Right cardiac atrium (tissue), 5 donors: Measurements from ENCODE around the gene SMIM38. TPM values are rescaled to one million over a fixed set of nuclear protein-coding genes. Genes with fewer than 3 reads are reported as not detected.
"Not testable (repeated sequence)": the region's sequence is repeated elsewhere in the genome, so short reads cannot be mapped to it uniquely, and the experiment has no call there.

ENCODE experiments used
- ATAC-seq, 2 donors: fragments of 200-7000 bp; cut with Tn5 transposase; one replicate each; pipeline versions ENCODE4 v1.8.0 to v1.9.1; 2020; ENCODE audit warnings: moderate library complexity in 2 of 2, mild to moderate bottlenecking in 1 of 2
- DNase-seq, 3 donors: peaks; one replicate each; pipeline ENCODE4 v3.0.0-alpha.2; 2020
- H3K27ac ChIP-seq: one replicate; pipeline ENCODE4 v1.5.1; 2013; ENCODE audit warnings: mild to moderate bottlenecking, low read length, control low read depth, moderate library complexity
- H3K27me3 ChIP-seq: one replicate; pipeline ENCODE4 v1.6.1; 2013; ENCODE audit not compliant: control insufficient read depth, insufficient read depth
- H3K4me1 ChIP-seq: one replicate; pipeline ENCODE4 v1.6.1; 2013; ENCODE audit warnings: low read length; ENCODE audit not compliant: control insufficient read depth, insufficient read depth
- H3K4me3 ChIP-seq: one replicate; pipeline ENCODE4 v1.5.1; 2013; ENCODE audit warnings: low read length, control low read depth
- H3K9me3 ChIP-seq: one replicate; pipeline ENCODE4 v1.6.1; 2013; ENCODE audit warnings: low read length; ENCODE audit not compliant: control insufficient read depth
- WGBS: extraction: QIAGEN DNeasy Blood & Tissue Kit; methylation state at CpG from one replicate; pipeline ENCODE4 v1.1.7; 2013; 5-methylcytosine and 5-hydroxymethylcytosine counted together
- intact Hi-C, 4 donors: fragments of 100-400 bp; cut with DNase I; formaldehyde crosslinking; loops; one replicate each; pipeline versions ENCODE4 v1.11.0 to v1.14.0; 2022 to 2023
- polyA plus RNA-seq: library from polyadenylated mRNA; stranded (reverse); fragments of 200-250 nt; gene quantifications from one replicate; pipeline ENCODE4 v1.2.3, GENCODE V29; 2013
- total RNA-seq, 4 donors: library from RNA; stranded (reverse); fragmentation: NEBNext Ultra II Directional; extraction: Animal tissue kit (Norgen Biotek cat#: 25700); gene quantifications; one replicate each; pipeline ENCODE4 v1.2.1, GENCODE V29; 2021
- donor health status: healthy with polysubstance abuse.
- donor health status: DM: no; HTN: yes; CAD: no.
- donor health status: DM: no; HTN: no; CAD: no.
- donor health status: DM: no; HTN: yes; CAD: no; lungs with severe emphysema.
- donor health status: DM: yes; HTN: yes; CAD: no.

Gene SMIM38
- total and polyA plus RNA-seq, 5 donors, result 0.07 to 0.56 (median 0.21) TPM; not detected in 1

DNA sequence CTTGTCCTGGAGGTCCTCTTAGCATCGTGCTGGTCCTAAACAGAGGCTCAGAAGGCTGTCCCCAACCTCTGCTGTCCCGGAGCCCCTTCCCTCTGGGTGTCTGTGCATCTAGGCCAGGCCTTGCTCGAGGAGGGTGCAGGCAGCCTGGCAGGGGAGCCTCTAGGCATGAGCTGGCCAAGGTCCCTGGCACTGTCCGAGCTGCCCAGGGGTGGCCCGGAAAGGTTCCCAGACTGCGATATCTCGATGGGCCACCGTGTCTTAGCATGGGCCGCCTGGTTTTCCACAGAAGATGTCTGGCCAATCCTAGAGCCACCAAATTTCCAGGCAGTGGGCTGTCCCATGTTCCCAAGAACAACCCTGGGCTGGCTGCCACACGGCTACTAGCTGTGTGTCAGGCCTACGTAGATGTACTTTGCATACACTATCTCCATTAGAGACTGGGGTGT lies 24.6 kb upstream of the SMIM38 start:
- Histone ChIP-seq H3K27ac (no peak overlapping the region), H3K27me3 (no peaks in the 10 kb centered on the region), H3K4me1 (peaks cover 3% of the 10 kb centered on the region), H3K4me3 (no peak overlapping the region), H3K9me3 (no peaks in the 10 kb centered on the region)
- intact Hi-C loops, result loop anchor here in 2 of 4 donors (5.0 to 10.0 kb wide), 2 partner anchors 154 to 511 kb away; partner anchors contain the start of gene CCND1 (in 1 of the 2)
- WGBS, result 64% methylated on average over 11 of the region's 11 CpGs
- ATAC-seq, result peak; percentile 81 to 86
- peak; percentile 76 to 92 (median 84) for DNase-seq

GRCh38 chr11:69131644-69132300 lies 24.0 kb upstream of the SMIM38 start:
- ATAC-seq (peak; percentile 73 to 82), DNase-seq (peak; percentile 68 to 86 (median 78))
- intact Hi-C loops, result loop anchor here in 2 of 4 donors (5.0 to 10.0 kb wide), 2 partner anchors 153 to 511 kb away; partner anchors contain the start of gene CCND1 (in 1 of the 2)
- H3K4me3 ChIP-seq, result no peak overlapping the region
- WGBS, result 55% methylated on average over 15 of the region's 15 CpGs
- H3K9me3 ChIP-seq, result no peaks in the 10 kb centered on the region
- H3K4me1 ChIP-seq, result peaks cover under 1% of the 10 kb centered on the region
- no peaks in the 10 kb centered on the region for H3K27me3 ChIP-seq
- no peak overlapping the region for H3K27ac ChIP-seq

DNA sequence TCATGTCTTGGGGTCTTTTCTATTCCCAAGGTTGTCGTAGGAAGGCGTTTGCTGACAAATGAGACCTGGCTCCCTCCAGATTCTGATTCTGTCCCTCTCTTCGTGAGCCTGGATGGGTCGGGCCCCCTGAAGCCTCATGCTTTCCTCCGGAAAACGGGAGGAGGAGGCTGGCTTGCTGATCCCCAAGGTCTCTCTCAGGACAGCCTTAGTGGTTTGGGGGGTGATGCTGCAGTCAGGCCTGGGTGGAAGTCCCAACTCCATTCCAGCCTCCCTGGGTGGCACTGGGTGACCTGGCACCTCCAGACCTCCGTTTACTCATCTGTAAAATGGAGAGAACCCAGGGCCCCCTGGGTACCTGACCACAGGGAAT lies 23.4 kb upstream of the SMIM38 start:
- Histone ChIP-seq H3K4me1 (no peaks in the 10 kb centered on the region), H3K9me3 (no peaks in the 10 kb centered on the region), H3K4me3 (no peak overlapping the region), H3K27ac (no peak overlapping the region), H3K27me3 (no peaks in the 10 kb centered on the region)
- 87% methylated on average over 7 of the region's 7 CpGs for WGBS
- DNase-seq (peak in 1 of 3 donors; percentile 3), ATAC-seq (no peak)
- intact Hi-C loops, result loop anchor here in 2 of 4 donors (5.0 to 10.0 kb wide), 2 partner anchors 153 to 510 kb away; partner anchors contain the start of gene CCND1 (in 1 of the 2)

- ATAC-seq (no peak), DNase-seq (no peak)
- H3K4me1 ChIP-seq, result no peaks in the 10 kb centered on the region
- no peak overlapping the region for H3K4me3 ChIP-seq
- no peaks in the 10 kb centered on the region for H3K27me3 ChIP-seq
- no peaks in the 10 kb centered on the region for H3K9me3 ChIP-seq
- intact Hi-C loops, result loop anchor here in 2 of 4 donors (5.0 to 10.0 kb wide), 2 partner anchors 152 to 509 kb away; partner anchors contain the start of gene CCND1 (in 1 of the 2)
- H3K27ac ChIP-seq, result no peak overlapping the region
- 98% methylated on average over 4 of the region's 4 CpGs for WGBS
These were observed 22.5 kb upstream of the SMIM38 start for GRCh38 chr11:69133251-69133650.

- H3K4me3 ChIP-seq, H3K4me1 ChIP-seq, DNase-seq, ATAC-seq, H3K27me3 ChIP-seq, H3K27ac ChIP-seq, H3K9me3 ChIP-seq: not testable (repeated sequence)
- intact Hi-C loops, result loop anchor here in 2 of 4 donors (5.0 to 10.0 kb wide), 2 partner anchors 151 to 508 kb away; partner anchors contain the start of gene CCND1 (in 1 of the 2)
- 96% methylated on average over 2 of the region's 2 CpGs for WGBS
These were observed 21.6 kb upstream of the SMIM38 start for GRCh38 chr11:69134182-69134581.

DNA sequence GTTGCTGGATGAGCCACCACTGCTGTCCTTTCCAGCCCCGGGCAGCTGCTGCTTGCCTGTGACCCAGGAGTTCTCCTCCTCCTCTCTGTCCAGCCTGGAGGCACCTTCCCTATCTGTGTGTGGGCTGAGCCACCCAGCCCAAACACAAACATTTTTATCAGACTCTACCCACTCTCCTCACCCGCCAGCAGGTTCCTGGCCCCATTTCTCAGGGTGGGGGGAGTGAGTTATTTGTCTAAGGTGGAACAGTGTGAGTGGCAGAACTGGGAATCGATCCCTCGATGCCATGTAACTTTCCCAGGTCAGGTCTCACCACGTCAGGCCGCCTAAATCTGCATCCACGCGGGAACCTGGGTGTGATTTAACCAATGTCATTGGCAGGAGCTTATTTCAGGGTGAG lies 20.8 kb upstream of the SMIM38 start:
- Histone ChIP-seq H3K27me3 (no peaks in the 10 kb centered on the region), H3K4me1 (no peaks in the 10 kb centered on the region), H3K4me3 (no peak overlapping the region), H3K9me3 (no peaks in the 10 kb centered on the region), H3K27ac (no peak overlapping the region)
- no peak for DNase-seq
- no peak for ATAC-seq
- intact Hi-C loops, result loop anchor here in 2 of 4 donors (5.0 to 10.0 kb wide), 2 partner anchors 150 to 507 kb away; partner anchors contain the start of gene CCND1 (in 1 of the 2)
- 91% methylated on average over 8 of the region's 8 CpGs for WGBS

- Histone ChIP-seq H3K27me3 (no peaks in the 10 kb centered on the region), H3K9me3 (no peaks in the 10 kb centered on the region), H3K27ac (no peak overlapping the region), H3K4me3 (no peak overlapping the region), H3K4me1 (no peaks in the 10 kb centered on the region)
- DNase-seq (no peak), ATAC-seq (no peak)
- WGBS, result 88% methylated on average over 14 of the region's 14 CpGs
- intact Hi-C loops, result loop anchor here in 1 of 4 donors (10.0 kb wide), 1 partner anchor 149 kb away; no protein-coding TSS in a partner anchor
These were observed 20.0 kb upstream of the SMIM38 start for GRCh38 chr11:69135420-69136363.

GRCh38 chr11:69136471-69136870 lies 19.3 kb upstream of the SMIM38 start:
- H3K4me3 ChIP-seq, result no peak overlapping the region
- no peak overlapping the region for H3K27ac ChIP-seq
- H3K27me3 ChIP-seq, result no peaks in the 10 kb centered on the region
- no peaks in the 10 kb centered on the region for H3K9me3 ChIP-seq
- 96% methylated on average over 9 of the region's 9 CpGs for WGBS
- H3K4me1 ChIP-seq, result no peaks in the 10 kb centered on the region
- intact Hi-C loops, result loop anchor here in 1 of 4 donors (10.0 kb wide), 1 partner anchor 148 kb away; no protein-coding TSS in a partner anchor
- ATAC-seq, result no peak
- DNase-seq, result peak in 1 of 3 donors; percentile 6

DNA sequence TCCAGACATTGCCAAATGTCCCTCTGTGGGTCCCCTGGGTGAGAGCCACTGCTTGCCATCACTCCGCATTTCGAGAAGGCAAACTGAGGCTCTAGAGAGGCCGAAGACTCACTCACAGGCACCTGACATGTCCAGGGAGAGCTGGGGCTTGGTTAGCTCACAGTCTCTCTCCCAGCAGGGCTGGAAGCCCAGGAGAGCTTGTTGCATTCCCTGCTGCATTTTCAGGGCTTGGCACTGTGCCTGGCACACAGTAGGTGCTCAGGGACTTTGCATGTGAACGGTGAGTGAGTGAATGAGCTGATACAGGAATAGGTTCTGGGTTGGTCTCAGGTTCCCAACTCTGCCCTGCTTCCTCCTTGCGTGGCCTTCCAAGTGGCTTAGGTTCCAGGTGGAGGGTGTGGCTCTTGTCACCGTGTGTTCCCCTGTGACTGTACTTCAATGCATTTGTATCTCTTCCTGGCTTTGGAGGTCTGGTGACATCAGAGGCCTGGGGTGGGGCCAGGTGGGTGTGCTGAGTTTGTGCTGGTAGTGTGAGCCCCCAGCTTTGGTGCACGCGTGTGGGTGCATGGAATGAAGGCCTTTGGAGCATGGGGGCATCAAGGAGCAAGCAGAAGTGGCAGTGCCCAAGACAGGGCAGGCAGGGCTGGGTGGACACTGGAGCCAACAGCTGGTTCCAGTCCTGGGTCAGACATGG lies 18.4 kb upstream of the SMIM38 start:
- DNase-seq (peak in 1 of 3 donors; percentile 6), ATAC-seq (no peak)
- WGBS, result 91% methylated on average over 8 of the region's 8 CpGs

GRCh38 chr11:69138265-69138664 lies 17.5 kb upstream of the SMIM38 start:
- no peak overlapping the region for H3K4me3 ChIP-seq
- H3K4me1 ChIP-seq, result no peaks in the 10 kb centered on the region
- H3K9me3 ChIP-seq, result no peaks in the 10 kb centered on the region
- H3K27me3 ChIP-seq, result no peaks in the 10 kb centered on the region
- WGBS, result 60% methylated on average over 3 of the region's 3 CpGs
- DNase-seq (no peak), ATAC-seq (no peak)
- H3K27ac ChIP-seq, result no peak overlapping the region
- intact Hi-C loops, result loop anchor here in 1 of 4 donors (10.0 kb wide), 1 partner anchor 147 kb away; no protein-coding TSS in a partner anchor

More for the DNA sequence above, 18.4 kb upstream of the SMIM38 start:
- Histone ChIP-seq H3K9me3 (no peaks in the 10 kb centered on the region), H3K27me3 (no peaks in the 10 kb centered on the region), H3K27ac (no peak overlapping the region), H3K4me1 (no peaks in the 10 kb centered on the region), H3K4me3 (no peak overlapping the region)
- intact Hi-C loops, result loop anchor here in 1 of 4 donors (10.0 kb wide), 1 partner anchor 148 kb away; no protein-coding TSS in a partner anchor
